Activated CD8-positive, alpha-beta memory T cell treated with anti-CD3 and anti-CD28 coated beads, Interleukin-2, amount 50 U/mL, for 1 hour (primary cell): ENCODE measurements around the gene DYRK4.

Source experiments
- DNase-seq: peaks from one replicate; pipeline ENCODE4 v3.0.0-alpha.2; 2020; ENCODE audit errors: extremely low read depth

DYRK4 gene

DNA sequence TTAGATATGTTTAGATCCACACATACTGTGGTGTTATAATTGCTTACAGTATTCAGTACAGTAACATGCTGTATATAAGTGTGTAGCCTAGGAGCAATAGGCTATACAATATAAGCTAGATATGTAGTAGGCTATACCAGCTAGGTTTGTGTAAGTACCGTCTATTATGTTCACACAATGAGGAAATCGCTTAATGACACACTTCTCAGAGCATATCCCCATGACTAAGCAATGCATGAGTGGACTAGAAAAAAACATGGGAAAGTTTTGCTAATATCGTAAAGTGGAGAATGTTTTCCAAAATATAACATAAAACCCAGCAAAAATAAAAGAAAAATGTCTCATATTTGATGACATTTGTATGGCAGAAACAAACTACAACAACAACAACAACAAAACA, 59.5 kb downstream of the DYRK4 start:
- DNase-seq, result no peak

DNA sequence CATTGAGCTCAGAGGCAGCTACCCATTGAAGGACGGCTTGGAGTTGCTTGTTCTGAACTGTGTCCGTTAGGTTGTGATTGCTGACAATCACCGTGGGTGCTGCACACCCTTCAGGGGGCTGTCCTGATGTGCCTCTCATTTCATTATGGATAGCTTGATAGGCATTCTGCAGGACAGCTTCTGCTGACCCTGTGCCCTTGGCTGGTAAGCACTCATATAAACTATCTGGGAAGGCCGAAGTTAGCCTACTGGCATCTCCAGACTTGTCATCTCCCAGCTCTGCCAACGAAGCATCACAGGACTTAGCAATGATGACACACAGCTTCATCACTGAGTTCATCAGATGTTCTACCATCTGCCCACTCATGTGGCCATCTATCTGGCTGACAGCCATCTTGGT, 64.5 kb downstream of the DYRK4 start:
- DNase-seq, result no peak

DNA sequence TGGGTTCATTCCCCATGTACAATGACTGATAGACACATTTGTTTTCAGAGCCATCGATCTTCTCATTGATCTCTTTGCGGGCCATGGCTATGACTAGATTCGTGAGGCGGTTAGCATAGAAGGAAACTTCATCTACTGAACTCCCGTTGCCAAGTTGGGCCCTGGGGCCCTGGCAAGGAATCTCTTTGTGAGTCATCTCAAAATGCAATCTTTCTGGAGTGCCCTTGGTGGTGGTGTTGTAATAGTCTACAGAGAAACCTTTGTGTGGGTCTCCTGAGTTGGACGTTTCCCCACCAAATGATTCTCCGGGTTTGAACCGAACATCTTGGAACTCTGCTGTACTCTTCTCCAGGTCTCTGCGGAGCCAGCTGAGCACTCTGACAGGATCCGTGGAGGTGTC, 66.4 kb downstream of the DYRK4 start:
- no peak for DNase-seq

DNA sequence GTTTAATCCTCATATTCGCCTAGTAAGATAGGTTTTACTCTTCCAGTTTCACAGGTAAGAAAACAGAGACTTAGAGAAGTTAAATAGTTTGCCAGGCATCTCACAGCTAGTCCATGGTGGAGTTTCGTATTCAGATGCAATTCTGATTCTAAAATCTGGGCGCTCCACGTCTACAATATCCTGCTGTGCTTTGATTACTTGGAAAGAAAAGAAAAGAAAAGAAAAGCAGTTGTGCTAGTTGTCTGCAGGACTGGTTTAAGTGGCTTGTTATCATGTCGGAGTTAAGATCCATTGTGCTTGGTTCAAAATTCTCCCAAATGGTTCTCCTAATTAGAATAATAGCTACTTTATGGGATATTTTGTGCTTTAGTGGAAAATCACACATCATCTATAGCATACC, 68.3 kb downstream of the DYRK4 start:
- DNase-seq, result no peak

DNA sequence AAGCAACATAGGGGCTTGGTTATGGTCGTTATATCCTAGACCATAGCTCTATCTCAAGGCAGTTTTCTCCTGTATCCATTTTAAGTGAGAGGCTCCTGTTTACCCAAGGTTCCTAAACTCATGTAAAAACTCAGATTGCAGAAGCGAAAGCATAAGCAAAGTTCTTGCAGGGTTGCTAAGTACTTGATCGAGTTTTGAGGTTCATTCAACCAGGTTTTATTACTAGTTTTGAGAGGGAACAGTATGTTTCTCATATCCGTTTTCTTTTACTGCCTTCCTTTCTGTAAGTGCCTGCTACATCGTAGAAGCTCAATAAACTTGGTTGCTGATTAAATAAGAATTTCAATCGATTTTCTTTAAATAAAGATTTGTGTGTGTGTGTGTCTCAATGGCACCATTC, 81.7 kb downstream of the DYRK4 start:
- no peak for DNase-seq

DNA sequence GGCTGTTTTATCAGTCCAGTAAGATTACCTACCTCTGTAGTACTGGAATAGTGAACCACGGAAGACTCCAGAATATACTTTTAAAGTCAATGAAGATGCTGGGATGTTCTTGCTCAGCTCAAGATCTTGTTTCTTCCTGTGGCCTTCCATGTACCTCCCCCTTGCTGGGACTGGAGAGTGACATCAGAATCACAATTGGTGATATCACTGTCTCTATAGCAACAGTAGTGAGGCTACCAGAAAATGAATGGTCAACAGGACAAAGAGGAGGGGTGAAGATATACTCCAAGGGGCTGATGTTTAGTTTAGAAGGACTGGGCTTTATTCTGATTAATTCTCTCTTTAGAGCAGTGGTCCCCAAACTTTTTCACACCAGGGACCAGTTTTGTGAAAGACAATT, 83.0 kb downstream of the DYRK4 start:
- no peak for DNase-seq

DNA sequence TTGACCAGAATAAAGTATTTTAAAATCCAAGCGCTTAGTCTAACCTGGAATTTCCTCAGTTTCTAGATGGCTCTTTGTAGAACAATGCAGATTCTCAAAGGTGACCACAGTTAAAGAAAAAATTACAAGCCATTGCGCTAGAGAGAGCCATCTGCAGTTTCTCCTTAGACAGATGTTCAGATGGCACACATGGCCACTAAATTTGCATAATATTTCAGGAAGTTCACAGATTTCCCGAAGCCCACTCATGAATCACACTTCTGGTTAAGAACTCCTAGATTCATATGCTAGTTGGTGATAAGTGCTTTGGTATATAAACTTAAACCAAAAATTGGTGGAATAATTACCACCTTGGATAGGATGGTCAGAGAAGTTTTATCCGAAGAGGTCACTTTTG, 86.1 kb downstream of the DYRK4 start:
- DNase-seq, result no peak

DNA sequence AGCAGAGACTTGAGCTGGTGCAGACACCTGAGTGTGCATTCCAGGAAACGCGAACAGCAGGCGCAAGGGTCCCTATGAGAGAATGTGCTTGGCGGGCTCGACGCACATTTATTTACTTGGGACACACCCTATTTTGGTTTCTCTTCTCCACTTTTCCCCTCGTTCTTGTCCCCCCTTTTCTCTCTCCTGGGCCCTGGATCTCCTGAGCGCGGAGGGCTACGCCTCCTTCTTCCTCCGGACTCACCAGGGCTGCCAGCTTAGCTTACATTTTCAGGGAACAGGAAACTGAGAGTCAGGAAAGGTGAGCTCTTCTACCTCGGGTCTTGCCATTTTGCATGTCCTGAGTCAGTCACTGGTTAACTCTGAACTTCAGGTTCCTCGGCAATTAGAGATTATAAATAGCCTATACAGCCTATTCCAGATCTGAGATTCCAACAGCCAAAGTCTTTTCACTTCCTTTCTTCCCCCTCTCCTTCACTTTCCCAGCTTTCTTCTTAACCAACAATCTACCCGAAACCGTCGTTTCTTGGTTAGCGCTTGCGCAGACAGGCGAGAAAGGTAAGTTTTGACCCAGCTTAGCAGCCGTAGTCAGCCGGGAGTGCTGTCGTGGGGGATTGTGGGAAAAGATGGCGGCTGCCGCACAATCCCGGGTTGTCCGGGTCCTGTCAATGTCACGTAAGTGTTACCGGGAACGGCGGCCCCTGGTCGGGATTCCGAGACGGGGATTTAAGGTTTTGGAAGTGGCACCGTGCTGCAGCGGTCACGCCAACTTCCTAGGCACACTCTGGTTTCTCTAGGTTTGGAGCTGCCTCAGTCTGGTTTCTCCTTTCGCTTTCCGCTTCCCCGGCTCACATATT, 86.7 kb downstream of the DYRK4 start, which contains the start of the genes AKAP3 and NDUFA9:
Gene AKAP3, minus strand, starts transcription at position 551 of the 857 bp plus-strand sequence. CDS start 10,855 bp downstream, outside the sequence.
Gene NDUFA9, plus strand, starts transcription at position 614 of the 857 bp plus-strand sequence. Its CDS starts 13 bp downstream, at position 627.
- peak; percentile 41 for DNase-seq

DNA sequence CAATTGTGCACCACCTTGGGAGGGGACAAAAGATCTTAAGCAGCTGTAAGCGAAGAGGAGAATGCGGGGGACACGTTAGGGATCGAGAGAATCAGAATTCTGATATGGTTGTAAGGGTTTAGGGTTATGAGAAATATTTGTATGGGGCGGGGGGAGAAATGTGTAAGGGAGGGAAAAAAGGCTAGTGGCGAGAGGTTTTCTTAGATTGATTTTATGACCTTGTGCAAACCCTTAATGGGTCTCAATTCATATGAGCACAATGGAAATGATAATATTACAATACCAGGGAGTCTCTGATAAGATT, 87.3 kb downstream of the DYRK4 start:
- DNase-seq, result no peak

DNA sequence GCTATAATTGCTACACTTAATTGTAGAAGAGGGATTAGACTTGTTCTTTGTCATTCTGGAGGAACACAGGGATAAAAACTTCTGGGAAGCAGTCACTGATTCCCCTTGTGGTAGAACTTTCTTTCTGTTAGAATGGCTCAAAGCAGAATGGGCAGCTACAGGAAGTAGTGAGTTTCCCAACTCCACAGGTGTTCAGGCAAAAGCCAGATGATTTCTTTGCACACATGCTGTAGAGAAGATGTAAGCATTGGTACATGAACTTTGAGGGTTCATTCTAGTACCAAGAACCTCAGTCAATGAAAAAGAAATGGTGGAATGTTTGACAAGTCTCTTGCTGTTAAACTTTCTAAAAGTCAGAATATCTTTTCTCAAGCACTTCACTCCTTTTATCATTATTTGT, 91.2 kb downstream of the DYRK4 start:
- DNase-seq, result no peak

DNA sequence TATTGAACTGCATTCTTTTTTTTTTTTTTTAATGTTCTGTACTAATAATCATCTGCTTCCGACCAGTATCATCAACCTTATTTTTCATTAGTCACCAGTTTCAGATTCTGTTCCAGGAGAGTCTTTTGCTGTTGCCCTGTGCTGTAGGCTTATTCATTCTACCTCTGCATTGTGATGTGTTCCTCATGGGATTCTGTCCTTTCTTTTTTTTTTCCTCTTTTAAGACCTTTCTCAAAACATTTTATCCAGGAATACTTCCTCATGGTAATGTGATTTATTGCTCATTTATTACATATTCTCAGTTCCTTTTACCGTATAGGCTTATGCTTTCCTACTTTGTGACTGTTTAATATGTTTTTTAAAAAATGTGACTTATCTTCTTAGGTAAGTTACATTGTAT, 91.7 kb downstream of the DYRK4 start:
- DNase-seq, result no peak
